Daoy (cell line): Measurements from ENCODE around the gene ATP4A. TPM values are rescaled to one million over a fixed set of nuclear protein-coding genes. Genes with fewer than 3 reads are reported as not detected.

Experiments used
- DNase-seq: peaks from one replicate; pipeline ENCODE4 v3.0.0-alpha.2; 2015; ENCODE audit warnings: low read depth
- total RNA-seq: library from RNA; depleted of rRNA; stranded (reverse); fragments of >200 nt; shearing (Covaris generic); gene quantifications from 2 replicates; pipeline ENCODE4 v1.2.3, GENCODE V29; 2014

ATP4A gene
- total RNA-seq, 1 experiment from 2014 or later = not detected

DNA sequence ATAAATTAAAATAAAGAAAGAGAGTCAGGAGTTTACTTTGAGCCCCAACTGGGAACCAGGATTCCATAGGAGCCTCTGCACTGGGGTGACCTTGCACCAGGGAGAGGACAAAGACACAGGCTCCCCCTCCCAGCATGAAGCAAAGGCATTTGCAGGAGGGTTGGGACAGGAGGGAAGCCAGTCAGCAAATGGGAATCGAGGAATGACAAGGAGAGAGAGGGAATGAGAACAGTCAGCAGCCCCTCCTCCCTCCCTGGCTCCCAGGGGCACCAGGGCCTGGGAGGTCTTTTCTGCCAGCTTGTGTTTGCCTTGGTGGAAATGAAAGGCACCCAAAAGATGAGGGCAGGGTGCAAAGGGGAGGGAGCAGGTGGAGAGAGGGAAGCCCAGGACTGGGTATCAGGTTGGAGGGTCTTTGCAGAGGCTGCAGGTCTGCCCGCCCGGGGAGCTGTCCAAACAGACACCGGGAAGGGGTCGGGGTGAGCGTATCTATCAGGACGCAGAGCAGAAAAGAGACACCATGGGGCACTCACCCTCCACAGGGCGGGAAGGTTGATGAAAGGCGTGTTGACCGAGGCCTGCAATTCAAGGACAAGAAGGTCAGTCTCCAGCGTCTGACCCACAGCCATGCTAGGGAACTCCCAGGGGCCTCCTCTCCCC, 39.1 kb downstream of the ATP4A start:
- DNase-seq = no peak

DNA sequence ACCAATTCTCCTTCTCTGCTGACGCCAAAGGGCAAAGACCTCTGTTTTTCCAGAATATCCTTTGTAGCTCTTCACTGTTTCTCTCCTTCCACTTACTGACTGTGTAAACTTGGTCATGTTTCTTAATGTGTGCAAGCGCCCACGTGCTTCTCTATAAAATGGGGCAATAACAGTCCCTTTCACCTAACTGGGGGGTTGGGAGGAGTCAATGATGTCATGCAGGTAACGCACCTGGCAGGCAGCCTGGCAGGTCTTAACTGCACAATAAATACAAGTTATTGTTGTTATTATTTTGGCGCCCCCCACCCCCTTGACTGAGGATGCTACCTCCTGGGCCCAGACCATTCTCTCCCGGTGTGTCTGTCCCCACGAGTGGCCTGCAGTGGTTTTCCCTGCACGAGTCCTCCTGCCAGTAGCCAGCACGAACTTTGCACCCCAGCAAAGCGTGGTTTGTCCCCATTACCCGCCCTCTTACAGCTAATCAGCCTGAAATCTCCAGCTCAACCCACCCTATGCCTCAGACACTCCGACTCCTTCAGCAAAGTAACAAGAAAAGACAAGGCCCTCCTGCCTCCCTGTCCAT, 40.6 kb downstream of the ATP4A start:
- DNase-seq = no peak

DNA sequence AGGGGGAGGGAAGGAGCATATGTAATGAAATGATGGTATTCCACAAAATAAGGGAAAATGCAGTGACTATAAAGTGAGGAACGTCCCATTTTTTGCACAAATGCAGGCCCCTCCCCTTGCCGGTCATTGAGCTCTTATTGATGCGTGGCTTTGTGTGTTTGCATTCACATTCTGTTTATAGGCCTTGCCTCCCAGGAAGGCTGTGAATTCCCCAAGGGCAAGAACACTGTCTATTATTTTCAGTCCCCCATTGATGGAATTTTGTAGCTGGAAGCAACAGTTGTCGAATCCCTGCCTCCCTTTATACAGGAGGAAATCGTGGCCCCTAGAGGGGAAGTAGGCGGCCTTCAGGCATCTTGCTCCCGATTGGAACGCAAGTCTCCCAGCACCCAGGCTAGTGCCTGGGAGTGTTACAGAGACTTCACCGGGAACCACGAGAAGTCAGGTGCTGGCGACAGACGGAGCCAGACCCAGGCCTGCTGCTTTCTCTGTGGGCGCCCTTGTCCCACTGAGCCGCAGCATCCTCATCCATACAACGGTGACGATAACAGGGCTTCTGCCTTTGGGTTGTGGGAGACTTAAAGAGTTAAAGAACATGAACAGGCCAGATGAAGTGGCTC, 42.2 kb downstream of the ATP4A start:
- DNase-seq = no peak

- DNase-seq = peak; percentile 77
Observed at GRCh38 chr19:35519291-35519690, 44.2 kb downstream of the ATP4A start.

DNA sequence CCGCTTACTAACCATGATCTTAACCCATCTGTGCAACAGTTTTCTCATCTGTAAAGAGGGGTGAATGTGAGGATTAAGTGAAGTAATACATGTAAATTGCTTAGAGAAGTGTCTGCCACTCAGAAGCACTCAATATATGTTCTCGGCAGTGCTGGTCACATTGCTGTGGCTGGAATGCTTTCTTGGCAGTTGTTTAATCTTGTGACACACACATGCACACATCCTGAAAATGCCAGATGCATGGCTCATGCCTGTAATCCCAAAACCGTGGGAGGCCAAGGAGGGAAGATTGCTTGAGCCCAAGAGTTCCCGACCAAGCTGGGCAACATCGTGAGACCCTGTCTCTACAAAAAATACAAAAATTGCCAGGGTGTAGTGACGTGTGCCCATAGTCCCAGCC, 45.1 kb downstream of the ATP4A start:
- DNase-seq = peak; percentile 94

DNA sequence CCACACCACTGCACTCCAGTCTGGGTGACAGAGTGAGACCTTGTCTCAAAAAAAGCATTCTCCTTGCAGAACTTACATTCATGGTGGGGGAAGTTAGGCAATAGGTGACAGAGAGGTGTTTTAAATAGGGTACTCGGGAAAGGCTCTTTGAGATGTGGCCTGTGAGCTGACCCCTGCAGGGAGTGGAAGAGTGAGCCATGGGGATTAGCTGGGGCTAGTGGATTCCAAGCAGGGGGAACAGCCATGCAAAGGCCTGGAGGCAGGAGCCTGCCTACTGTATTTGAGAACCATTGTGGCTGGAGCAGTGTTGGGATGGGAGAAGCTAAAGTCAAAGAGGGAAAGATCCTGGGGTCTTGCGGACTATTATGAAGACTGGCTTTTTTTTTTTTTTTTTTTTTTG, 46.1 kb downstream of the ATP4A start:
- no peak for DNase-seq

- DNase-seq = no peak
Observed at GRCh38 chr19:35516310-35516709, 47.1 kb downstream of the ATP4A start.

- DNase-seq = peak; percentile 32
Observed at GRCh38 chr19:35514282-35514809, 49.1 kb downstream of the ATP4A start.

- peak; percentile 57 for DNase-seq
Observed at GRCh38 chr19:35513628-35514281, 49.7 kb downstream of the ATP4A start, which contains the start of gene DMKN. DMKN (minus strand) TSS chr19:35513649; CDS start chr19:35513475, 174 bp downstream.

- DNase-seq = no peak
Observed at GRCh38 chr19:35512831-35513627, 50.4 kb downstream of the ATP4A start.

DNA sequence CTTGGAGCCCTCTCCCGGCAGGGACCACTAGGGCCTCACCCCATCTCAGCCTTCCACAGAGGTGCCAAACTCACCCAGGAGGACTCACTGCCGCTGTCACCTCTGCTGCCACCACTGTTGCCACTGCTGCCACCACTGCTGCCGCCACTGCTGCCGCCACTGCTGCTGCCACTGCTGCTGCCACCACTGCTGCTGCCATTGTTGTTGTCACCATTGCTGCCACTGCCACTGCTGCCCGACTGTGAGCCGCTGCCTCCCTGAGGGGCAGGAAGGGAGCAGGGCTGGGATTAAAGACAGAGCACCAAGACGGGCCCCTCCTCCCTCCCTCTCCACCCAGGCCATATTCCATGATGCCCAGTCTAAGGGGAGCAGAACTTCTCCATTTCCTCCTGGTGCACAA, 52.1 kb downstream of the ATP4A start:
- DNase-seq = no peak

DNA sequence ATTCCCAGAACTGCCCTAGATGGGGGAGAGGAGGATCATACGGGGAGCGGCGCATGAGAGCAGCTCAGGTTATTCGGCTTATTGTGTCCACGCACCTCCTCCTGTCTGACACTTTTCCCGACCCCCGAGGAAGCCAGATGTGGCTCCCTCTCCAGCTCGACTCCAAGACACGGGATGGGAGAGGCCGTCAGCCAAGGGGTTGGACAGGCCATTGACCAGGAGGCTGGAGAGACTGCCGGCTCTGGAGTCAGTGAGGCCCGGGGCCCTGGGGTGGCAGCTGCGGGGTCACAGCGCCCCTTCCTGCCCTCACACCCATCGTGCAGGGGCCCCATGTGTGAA, 52.9 kb downstream of the ATP4A start:
- no peak for DNase-seq

DNA sequence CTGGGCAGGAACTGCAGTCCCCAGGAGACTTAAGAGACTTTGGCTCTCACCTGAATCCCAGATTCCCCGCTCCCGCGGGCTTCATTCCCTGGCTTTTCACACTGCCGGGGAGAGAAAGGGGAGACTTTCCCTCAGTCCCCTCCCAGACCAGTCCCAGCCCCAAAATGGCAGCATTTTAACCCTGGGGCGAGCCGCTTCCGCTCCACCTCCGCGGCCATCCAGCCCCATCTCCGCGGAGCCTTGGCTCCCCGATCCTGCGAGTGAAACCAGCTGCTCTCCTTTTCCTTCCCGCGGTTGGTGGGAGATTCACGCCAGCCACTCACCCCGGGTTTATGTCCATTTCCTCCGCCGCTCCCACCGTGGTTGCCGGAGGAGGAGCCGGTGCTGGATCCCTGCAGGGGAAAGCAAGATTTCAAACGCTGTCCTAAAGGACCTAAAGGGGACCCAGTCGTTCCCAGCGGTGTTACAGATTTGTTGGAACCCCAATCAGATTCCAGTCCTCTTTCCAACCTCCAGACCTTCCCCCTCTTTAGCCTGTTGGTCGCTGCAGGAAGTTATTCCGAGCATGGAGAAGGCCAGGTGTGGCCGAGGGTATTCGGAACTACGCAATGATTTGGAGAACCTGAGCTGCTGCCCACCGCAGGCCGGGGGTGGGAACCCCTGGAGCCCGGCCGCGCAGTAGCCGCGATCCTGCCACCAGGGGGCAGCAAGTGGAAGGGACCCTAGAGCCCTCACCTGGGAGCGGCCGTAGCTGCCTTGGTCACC, 53.4 kb downstream of the ATP4A start:
- DNase-seq = peak; percentile 86

DNA sequence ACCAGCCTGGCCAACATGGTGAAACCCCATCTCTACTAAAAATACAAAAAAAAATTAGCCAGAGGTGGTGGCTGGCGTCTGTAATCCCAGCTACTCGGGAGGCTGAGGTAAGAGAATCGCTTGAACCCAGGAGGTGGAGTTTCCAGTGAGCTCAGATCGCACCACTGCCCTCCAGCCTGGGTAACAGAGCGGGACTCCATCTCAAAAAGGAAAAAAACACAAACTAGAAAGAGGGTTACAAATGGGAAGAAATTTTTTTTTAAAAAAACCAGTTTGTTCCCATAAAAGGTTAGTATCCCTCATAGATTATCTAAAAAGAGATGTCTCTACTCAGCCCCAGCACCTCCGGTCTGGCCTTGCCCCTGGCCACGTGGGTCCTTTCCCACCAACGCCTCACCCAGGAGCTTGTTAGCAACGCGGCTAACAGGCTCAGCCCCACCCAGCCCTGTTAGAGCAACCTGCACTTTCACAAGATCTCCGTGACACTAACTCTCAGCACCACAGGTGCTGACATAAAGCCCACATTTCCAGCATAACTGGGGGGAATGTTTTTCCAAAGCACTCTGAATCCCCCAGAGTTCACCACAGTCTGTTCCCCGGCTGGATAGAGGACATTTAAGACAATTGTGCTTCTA, 54.3 kb downstream of the ATP4A start:
- DNase-seq = peak; percentile 78

GRCh38 chr19:35508129-35508528, 55.3 kb downstream of the ATP4A start:
- DNase-seq = no peak

DNA sequence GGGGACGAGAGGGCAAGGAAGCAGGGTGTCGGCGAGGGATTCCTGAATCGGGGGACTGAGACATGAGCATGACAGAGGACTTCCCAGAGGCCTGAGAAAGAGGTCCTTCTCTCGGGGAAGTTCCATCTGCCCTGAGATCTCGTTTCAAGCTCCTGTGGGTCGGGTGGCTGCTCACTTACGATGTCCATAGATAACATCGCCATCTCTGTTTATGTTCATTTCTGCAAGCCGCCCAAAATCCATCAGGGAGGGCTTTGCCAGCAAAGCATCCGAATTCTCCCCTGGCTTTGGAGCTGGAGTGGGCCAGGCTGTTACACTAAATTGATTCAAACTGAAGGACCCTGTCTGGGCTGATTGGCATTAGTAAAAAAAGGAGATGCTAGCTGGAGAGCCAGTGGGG, 55.9 kb downstream of the ATP4A start:
- no peak for DNase-seq

DNA sequence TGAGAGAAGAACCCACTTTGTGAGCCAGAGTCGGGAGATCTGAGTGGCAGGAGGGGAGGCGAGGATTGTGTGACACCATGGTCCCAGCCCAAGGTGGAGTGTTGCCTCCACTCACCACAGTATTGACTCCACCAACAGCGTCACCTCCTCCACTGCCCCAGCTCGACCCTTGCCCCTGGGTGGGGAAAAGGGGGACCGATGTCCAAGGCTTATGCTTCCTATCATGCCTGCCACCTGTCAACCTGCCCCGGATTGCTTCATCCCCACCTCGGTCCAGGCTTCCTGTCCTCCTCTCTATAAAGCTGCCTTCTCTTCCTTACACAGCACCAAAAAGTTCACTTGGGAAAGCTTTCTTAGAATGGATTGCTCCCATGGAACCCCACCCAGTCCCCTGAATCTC, 57.4 kb downstream of the ATP4A start:
- DNase-seq = no peak

DNA sequence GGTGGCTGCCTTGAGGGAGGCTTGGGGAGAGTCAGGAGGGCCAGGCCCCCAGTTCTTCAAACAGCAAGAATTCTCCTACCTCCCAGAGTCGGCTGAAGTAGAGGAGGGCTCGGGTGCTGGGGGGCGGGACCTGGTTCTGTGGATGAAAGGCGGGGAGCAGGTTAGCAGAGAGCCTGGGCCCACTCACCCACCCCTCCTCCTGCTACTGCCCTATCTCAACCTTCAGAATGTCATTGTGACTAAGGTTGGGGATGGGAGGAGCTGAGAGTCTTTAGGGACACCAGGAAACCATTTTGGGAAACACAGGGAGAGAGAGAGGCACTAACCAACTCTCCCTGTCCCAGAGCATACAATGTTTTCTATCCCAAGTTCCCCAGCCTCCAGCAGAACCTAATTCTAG, 60.7 kb downstream of the ATP4A start:
- DNase-seq = no peak

DNA sequence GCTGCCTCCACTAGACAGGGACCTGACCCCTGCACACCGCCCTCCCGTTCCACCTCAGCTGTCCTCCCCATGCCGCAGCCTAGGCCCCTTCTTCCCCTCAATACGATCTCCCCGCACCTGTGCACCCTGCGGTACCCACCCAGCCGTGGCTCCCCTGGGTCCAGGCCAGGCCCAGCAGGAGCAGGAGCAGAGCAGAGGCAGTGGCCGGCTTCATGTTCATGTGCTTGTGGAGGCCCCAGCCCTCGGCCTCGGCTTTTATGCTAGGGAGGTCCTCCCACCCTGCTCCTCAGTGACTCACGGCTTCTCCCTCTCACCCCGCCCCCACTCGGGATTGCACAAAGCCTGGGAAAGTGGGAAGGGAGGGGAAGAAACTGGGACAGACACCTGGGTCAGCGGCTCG, 61.8 kb downstream of the ATP4A start:
- DNase-seq = peak; percentile 68

- DNase-seq = no peak
Observed at GRCh38 chr19:35500611-35501010, 62.8 kb downstream of the ATP4A start.
